ENCODE data around the gene FRMD3.
"Not testable (repeated sequence)": the region's sequence is repeated elsewhere in the genome, so short reads cannot be mapped to it uniquely, and the experiment has no call there.

FRMD3 gene

GRCh38 chr9:83388346-83388745 lies 149.9 kb downstream of the FRMD3 start:
- no peak for DNase-seq (ENCODE audit: low spot score)

DNA sequence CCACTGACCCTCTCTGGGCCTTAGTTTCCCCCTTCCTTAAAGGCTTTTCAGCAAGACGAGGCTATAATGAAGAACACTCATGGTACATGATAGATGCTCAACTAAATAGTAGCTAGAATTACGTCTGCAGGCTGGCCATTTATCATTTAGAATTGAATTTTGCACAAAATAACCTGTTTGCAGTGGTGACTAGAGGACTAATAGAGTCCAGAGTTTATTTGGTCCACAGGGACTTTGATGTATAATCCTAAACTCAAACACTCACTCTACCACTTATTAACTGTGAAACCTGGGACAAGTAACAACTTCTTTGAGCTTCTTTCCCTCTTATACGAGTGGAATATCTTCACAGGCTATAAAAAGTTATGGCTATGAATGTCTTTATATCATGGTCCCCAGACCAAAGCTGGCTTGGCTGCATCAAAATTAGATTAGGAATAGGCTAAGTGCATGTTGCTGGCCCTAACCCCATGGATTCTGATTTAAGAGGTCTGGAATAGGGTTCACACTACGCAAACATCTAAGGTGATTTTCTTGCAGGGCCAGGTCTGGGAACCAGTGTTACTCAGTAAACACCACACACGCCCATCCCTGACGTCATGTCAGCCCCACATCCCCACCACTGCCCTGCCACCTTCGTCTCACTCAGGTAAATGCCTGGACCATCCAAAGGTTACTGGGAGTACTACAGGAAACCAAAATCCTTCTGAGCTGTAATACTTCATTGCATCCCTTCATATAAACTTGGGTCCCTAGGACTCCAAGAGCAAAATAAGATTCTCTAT lies 150.6 kb downstream of the FRMD3 start:
- DNase-seq (ENCODE audit: low spot score) = no peak

- no peak for DNase-seq (ENCODE audit: low spot score)
These were observed 152.9 kb downstream of the FRMD3 start for GRCh38 chr9:83385317-83385716.

- no peak for DNase-seq (ENCODE audit: low spot score)
These were observed 154.0 kb downstream of the FRMD3 start for GRCh38 chr9:83384214-83384613.

GRCh38 chr9:83383034-83383433 lies 155.2 kb downstream of the FRMD3 start:
- no peak for DNase-seq (ENCODE audit: low spot score)

DNA sequence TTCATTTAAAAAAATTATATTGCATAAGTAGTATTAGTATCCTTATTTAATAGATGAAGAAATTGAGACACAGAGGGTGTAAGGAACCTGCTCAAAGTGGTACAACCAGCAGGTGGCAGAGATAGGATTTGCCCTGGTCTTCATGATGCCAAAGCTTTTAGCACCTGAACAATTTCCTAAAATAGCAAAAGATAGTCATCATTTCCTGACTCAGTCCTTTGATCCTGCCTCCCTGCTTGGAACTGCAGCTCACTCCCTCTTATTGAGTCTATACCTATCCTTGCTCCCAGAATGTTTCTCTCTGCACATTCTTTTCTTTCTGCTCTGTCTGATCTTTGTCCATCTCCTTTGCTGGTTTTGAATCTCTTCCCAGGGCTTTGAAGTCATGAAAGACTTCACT lies 155.8 kb downstream of the FRMD3 start:
- DNase-seq (ENCODE audit: low spot score) = no peak

- DNase-seq (ENCODE audit: low spot score) = no peak
These were observed 159.2 kb downstream of the FRMD3 start for GRCh38 chr9:83379045-83379444.

- no peak for DNase-seq (ENCODE audit: low spot score)
These were observed 165.2 kb downstream of the FRMD3 start for GRCh38 chr9:83372957-83373356.

DNA sequence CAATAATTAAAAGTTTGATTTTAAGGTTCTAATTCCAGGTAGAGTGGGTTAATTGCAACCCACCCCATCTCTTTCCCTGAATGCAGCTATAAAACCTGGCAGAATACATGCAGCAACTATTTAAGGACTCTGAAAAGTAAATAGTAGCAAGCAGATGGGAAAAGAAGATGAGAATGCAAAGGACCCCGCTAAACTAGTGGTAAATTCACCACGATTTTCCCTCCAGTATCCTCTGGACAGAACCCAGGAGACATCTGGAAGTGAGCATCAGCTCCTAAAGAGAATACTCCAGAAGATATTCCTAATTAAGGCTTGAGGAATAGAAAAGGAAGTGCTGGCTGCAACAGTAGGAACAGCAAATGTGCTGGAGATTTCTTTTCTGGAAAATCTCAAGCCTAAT lies 170.9 kb downstream of the FRMD3 start:
- no peak for DNase-seq (ENCODE audit: low spot score)

DNA sequence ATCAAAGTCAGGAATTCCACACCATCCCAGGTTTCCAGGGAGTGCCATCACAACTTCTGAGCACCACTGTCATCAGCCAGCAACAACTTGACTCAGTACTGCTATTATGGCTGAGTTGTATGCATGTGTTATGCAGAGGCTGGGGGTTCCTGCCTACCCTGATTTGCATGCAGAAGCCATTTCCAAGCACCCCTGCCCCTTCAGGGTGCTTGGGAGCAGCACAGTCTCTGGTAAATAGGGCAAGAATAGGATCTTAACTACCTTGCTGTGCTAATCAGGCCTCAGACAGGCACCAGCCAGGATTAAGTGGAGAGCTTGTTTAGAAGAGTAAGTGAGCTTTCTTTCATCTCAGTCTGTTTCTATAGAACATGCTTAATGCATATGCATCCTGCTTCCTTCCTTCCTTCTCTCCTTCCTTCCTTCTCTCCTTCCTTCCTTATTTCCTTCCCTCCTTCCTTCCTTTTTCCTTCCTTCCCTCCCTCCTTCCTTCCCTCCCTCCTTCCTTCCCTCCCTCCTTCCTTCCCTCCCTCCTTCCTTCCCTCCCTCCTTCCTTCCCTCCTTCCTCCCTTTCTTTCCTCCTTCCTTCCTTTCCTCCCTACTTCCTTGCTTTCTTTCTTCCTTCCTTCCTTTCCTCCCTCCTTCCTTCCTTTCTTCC lies 175.7 kb downstream of the FRMD3 start:
- DNase-seq (ENCODE audit: low spot score) = no peak

GRCh38 chr9:83359039-83359438 lies 179.2 kb downstream of the FRMD3 start:
- DNase-seq (ENCODE audit: low spot score) = no peak

GRCh38 chr9:83358493-83358892 lies 179.7 kb downstream of the FRMD3 start:
- DNase-seq (ENCODE audit: low spot score) = not testable (repeated sequence)

DNA sequence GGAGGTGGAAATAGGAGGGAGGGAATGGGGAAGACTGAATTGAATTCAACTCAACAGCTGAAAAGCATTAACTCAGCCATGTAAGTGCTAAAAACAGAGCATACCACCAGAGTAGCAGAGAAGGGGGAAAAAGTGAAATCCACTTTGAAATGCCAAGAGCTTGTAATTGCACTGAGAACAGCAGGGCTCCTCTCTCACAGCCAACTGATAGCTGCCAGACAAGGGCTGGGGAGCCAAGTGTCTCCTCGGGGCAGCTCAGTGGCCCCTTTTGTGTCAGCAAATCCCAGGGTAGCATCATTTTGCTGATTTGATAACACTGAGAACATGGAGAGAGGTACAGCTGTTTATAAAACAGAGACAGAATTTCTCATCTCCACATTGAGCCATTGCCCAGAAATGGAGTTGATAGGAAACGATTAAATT lies 182.5 kb downstream of the FRMD3 start:
- DNase-seq (ENCODE audit: low spot score) = no peak

DNA sequence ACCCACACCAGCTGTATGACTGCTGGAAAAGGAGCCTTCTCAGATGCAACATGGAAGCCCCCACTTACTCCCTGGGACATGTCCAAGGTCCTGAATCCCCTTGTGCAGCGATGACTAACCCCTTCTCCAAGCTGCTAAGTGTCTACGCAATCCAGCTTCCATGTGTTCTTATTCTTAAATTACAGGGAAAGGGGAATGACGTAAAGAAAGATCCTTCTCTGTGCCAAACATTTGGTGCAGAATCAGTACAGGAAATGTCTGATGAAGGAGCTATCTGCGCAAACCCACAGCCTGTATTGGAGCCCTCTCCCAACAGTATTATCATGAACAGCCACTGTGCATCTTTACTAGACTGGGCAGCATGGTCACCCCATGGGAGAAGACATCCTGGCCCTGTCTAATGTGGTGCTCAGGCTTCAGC lies 183.2 kb downstream of the FRMD3 start:
- DNase-seq (ENCODE audit: low spot score) = no peak

- DNase-seq (ENCODE audit: low spot score) = no peak
These were observed 189.2 kb downstream of the FRMD3 start for GRCh38 chr9:83349031-83349430.

DNA sequence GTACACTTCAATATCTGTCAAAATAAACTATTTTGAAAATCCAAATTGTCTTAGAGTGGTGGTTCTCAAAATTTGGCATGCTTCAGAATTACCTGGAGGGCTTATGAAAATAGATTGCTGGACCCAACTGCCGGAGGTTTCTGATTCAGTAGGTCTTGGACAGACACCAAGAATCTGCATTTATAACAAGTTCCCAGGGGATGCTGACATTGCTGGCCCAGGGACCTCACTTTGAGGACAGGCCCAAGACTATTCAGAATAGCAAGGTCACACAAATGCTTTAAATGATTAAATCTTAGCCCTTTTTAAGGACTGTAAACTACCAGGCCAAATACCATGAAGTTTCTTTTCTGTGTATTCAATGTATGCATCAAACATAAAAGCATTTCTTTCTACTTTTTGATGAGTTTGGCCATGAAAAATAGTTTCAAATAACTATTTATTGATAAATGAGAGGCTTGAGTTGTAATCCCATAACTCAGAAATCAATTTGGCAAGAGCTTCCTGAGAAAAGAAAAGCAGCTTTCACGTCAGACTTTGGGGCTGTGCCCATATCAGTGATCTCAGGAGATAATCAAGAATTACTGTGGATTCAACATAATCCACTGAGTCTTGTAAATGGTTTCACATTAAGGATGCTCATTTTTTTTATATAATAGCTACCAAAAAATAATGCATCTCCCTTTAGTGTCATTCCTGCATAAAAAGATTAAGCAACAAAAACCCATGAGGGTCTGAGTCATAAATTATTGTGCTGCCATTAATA lies 191.4 kb downstream of the FRMD3 start:
- DNase-seq (ENCODE audit: low spot score) = no peak

- DNase-seq (ENCODE audit: low spot score) = no peak
These were observed 194.7 kb downstream of the FRMD3 start for GRCh38 chr9:83343366-83343999.

DNA sequence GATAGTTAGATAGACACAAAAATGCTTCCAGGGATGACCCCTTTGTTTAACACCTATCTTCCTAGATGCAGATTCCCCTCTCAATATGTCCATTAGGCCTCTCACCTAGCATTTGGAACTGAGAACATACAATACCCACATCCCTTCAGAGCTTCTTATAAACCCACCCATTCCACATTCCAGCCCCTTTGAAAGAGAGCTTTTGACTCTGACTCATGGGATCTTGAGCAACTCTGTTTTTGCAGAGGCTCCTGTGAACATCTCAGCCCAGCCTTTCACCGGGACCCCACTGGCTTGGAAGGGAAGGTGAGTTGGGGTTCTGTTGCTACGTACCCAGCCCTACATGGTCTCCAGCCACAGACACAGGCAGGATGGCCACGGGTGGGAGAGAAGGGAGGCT lies 195.5 kb downstream of the FRMD3 start:
- no peak for DNase-seq (ENCODE audit: low spot score)

- no peak for DNase-seq (ENCODE audit: low spot score)
These were observed 196.2 kb downstream of the FRMD3 start for GRCh38 chr9:83342006-83342405.

DNA sequence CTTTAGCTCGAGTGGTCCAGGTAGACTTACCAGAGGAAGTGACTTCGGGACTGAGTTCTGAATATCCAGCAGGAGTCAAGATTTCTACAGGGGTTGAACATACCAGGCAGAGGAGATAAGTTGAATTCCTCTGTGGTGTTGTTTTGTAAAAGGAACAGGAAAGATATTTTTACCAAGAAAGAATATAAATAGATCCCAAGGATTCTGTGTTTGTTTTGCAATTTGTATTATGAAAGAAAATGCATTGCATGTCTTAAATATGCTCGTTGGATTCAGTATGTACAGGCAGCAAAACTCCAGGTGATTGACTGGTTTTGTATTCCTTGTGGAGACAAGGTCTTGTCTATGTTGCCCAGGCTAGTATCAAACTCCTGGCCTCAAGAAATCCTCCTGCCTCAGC lies 197.8 kb downstream of the FRMD3 start:
- DNase-seq (ENCODE audit: low spot score) = no peak

GRCh38 chr9:83339435-83339834 lies 198.8 kb downstream of the FRMD3 start:
- no peak for DNase-seq (ENCODE audit: low spot score)

- DNase-seq (ENCODE audit: low spot score) = no peak
These were observed 201.5 kb downstream of the FRMD3 start for GRCh38 chr9:83336706-83337105.
